K562 (cell line): ENCODE results near the gene ACBD5. TPM values are rescaled to one million over a fixed set of nuclear protein-coding genes. Genes with fewer than 3 reads are reported as not detected.

Source experiments
- ATAC-seq: fragments of 200-7000 bp; cut with Tn5 transposase; 3 replicates; pipeline ENCODE4 v1.9.1; 2020; ENCODE audit warnings: moderate library complexity
- BruUV-seq: library from RNA; stranded (reverse); fragments of 400-500 nt; replicated peaks from 2 replicates; lab custom pipeline; 2021; lab: Mats Ljungman, UMichigan
- CTCF ChIA-PET: fragments of 300-600 bp; formaldehyde crosslinking; extraction: SDS; loops from one replicate; lab custom pipeline; 2021; ENCODE audit warnings: low intra/inter-chr PET ratio; lab: Yijun Ruan, JAX
- POLR2A ChIA-PET: fragments of 300-600, 350-650 bp; sonication (Branson Sonifier 250); formaldehyde crosslinking; extraction: SDS; loops from one replicate; lab custom pipeline; 2021; ENCODE audit warnings: antibody characterized with exemption, inconsistent platforms; lab: Yijun Ruan, JAX
- DNase-seq, 4 experiments: peaks; one replicate each; pipeline versions ENCODE4 v3.0.0 to v3.0.0-alpha.2; 2011 to 2018; ENCODE audit warnings: low spot score in 3 of 4, mixed read lengths in 3 of 4; ENCODE audit errors: extremely low read depth in 1 of 4
- FAIRE-seq: peaks from 2 replicates; lab custom pipeline; 2011; peaks lifted over from hg19 to GRCh38; lab: Jason Lieb, UNC
- H2AFZ ChIP-seq: 2 replicates; pipeline ENCODE4 v1.6.0; 2011; ENCODE audit warnings: low read depth, low read length, control low read depth, inconsistent platforms
- H3K27ac ChIP-seq: fragments of 200-600 bp; 3 replicates; pipeline ENCODE4 v1.8.0; 2011; ENCODE audit warnings: low read depth, mild to moderate bottlenecking, control low read depth, inconsistent platforms, low read length, moderate library complexity, mixed read lengths; ENCODE audit errors: extremely low read depth
- H3K27me3 ChIP-seq, 2 experiments: fragments of 300-600 bp in 1 of 2; 2 replicates in 1 of 2; 3 replicates in 1 of 2; pipeline versions ENCODE4 v1.6.0 to v1.8.0; 2011; ENCODE audit warnings: inconsistent platforms in 2 of 2, low read length in 2 of 2, mild to moderate bottlenecking in 1 of 2, mixed read lengths in 1 of 2, moderate library complexity in 1 of 2; ENCODE audit not compliant: control insufficient read depth in 2 of 2, insufficient read depth in 2 of 2
- H3K36me3 ChIP-seq: fragments of 300-600 bp; 3 replicates; pipeline ENCODE4 v1.8.0; 2011; ENCODE audit warnings: mild to moderate bottlenecking, low read length, inconsistent platforms; ENCODE audit not compliant: control insufficient read depth, insufficient read depth
- H3K4me1 ChIP-seq, 2 experiments: fragments of 200-600 bp in 1 of 2; replicated peaks in 1 of 2; 2 replicates in 1 of 2; 3 replicates in 1 of 2; pipeline versions ENCODE4 v1.5.1 to v1.8.0; 2011; ENCODE audit warnings: inconsistent platforms in 2 of 2, low read length in 2 of 2, mild to moderate bottlenecking in 1 of 2, mixed read lengths in 1 of 2, moderate library complexity in 1 of 2; ENCODE audit not compliant: control insufficient read depth in 2 of 2, insufficient read depth in 2 of 2
- H3K4me2 ChIP-seq: 2 replicates; pipeline ENCODE4 v1.6.1; 2011; ENCODE audit warnings: low read length, control low read depth, inconsistent platforms, mixed read lengths; ENCODE audit not compliant: insufficient read depth
- H3K4me3 ChIP-seq: fragments of 200-600 bp; sonication (generic), shearing (Covaris generic); 2 replicates; pipeline ENCODE4 v1.5.1; 2016; ENCODE audit warnings: control low read depth, inconsistent platforms
- H3K79me2 ChIP-seq: fragments of 200-600 bp; 3 replicates; pipeline ENCODE4 v1.8.0; 2011; ENCODE audit warnings: low read length, inconsistent platforms; ENCODE audit not compliant: control insufficient read depth, insufficient read depth
- H3K9ac ChIP-seq, 2 experiments: 2 replicates each; pipeline versions ENCODE4 v1.6.0 to v1.6.1; 2011; ENCODE audit warnings: low read depth in 2 of 2, low read length in 2 of 2, control low read depth in 1 of 2, inconsistent platforms in 1 of 2, mild to moderate bottlenecking in 1 of 2, mixed read lengths in 1 of 2; ENCODE audit not compliant: insufficient read depth in 1 of 2
- H3K9me1 ChIP-seq: one replicate; pipeline ENCODE4 v1.6.0; 2011; ENCODE audit warnings: inconsistent platforms, mild to moderate bottlenecking, low read length, moderate library complexity; ENCODE audit not compliant: control insufficient read depth, insufficient read depth
- H3K9me3 ChIP-seq: replicated peaks from 2 replicates; pipeline ENCODE4 v1.5.1; 2011; ENCODE audit warnings: low read depth, low read length, inconsistent platforms; ENCODE audit not compliant: control insufficient read depth, insufficient read depth
- H4K20me1 ChIP-seq: replicated peaks from 2 replicates; pipeline ENCODE4 v1.6.1; 2011; ENCODE audit warnings: low read length, inconsistent platforms, mixed read lengths; ENCODE audit not compliant: control insufficient read depth, insufficient read depth
- CAMTA2 ChIP-seq: fragments of 250-450 bp; sonication (Bioruptor Pico); conservative IDR thresholded peaks from 2 replicates; pipeline ENCODE4 v1.5.1; 2022
- EP300 ChIP-seq: IDR thresholded peaks from 2 replicates; pipeline ENCODE4 v1.6.1; 2012; ENCODE audit warnings: low read length, improper control_type of control experiment
- RAD21 ChIP-seq, 2 experiments: fragments of 250-450 bp in 1 of 2; fragments of 450-650 bp in 1 of 2; sonication (Bioruptor Pico) in 1 of 2; formaldehyde crosslinking in 1 of 2; IDR thresholded peaks in 1 of 2; conservative IDR thresholded peaks in 1 of 2; 2 replicates each; pipeline versions ENCODE4 v1.4.0 to v1.8.0; 2020 to 2022; ENCODE audit warnings: mild to moderate bottlenecking in 2 of 2, moderate library complexity in 1 of 2
- SUPT5H ChIP-seq: fragments of 450-650 bp; IDR thresholded peaks from 2 replicates; pipeline ENCODE4 v1.6.1; 2016
- ZEB2 ChIP-seq: fragments of 450-650 bp; IDR thresholded peaks from 2 replicates; pipeline ENCODE4 v1.6.1; 2016
- ZNF586 ChIP-seq: fragments of 450-650 bp; formaldehyde crosslinking; conservative IDR thresholded peaks from 2 replicates; pipeline ENCODE4 v1.4.0; 2020; ENCODE audit warnings: mild to moderate bottlenecking, moderate library complexity
- WGBS: fragments of 100-300 bp; shearing (Covaris generic); methylation state at CpG from one replicate; pipeline ENCODE4 v1.1.6; 2016; ENCODE audit warnings: low coverage, mixed read lengths; ENCODE audit not compliant: insufficient coverage; ENCODE audit errors: missing lambda C conversion rate; 5-methylcytosine and 5-hydroxymethylcytosine counted together
- in situ Hi-C: fragments of 300-500 bp; cut with MboI; formaldehyde crosslinking; loops from 4 replicates; pipeline ENCODE4 v1.15.0; 2018; ENCODE audit warnings: inconsistent platforms, mixed read lengths
- intact Hi-C: fragments of 100-400 bp; cut with micrococcal nuclease; formaldehyde crosslinking; loops from 2 replicates; pipeline ENCODE4 v1.14.2; 2022
- polyA plus RNA-seq, 8 experiments: library from polyadenylated mRNA; depleted of rRNA in 4 of 8; stranded (reverse) in 5 of 8; unstranded in 3 of 8; fragments of >200 nt; fragmentation: Nextera tagmentation in 2 of 8; fragmentation: Illumina TruSeq in 1 of 8; extraction: Ambion mirVana in 2 of 8; extraction: Trizol in 1 of 8; gene quantifications; 2 replicates each; pipeline versions ENCODE4 v1.2.1 to v1.2.3, GENCODE V29; 2011 to 2014; ENCODE audit warnings: inconsistent platforms in 1 of 8, missing spikeins in 1 of 8
- total RNA-seq, 7 experiments: library from RNA; depleted of rRNA in 6 of 7; stranded (reverse); fragments of >200 nt in 6 of 7; fragmentation: Illumina TruSeq in 2 of 7; extraction: Trizol in 2 of 7; gene quantifications; 2 replicates each; pipeline versions ENCODE4 v1.2.1 to v1.2.3, GENCODE V29; 2011 to 2021; ENCODE audit warnings: low replicate concordance in 1 of 7
- TF ChIP-seq, protein P1 (sequence below), 2 experiments: fragments of 450-650 bp; conservative IDR thresholded peaks; 2 replicates each; pipeline ENCODE4 v1.6.1; 2017; ENCODE audit warnings: mild to moderate bottlenecking in 2 of 2, moderate library complexity in 2 of 2
- TF ChIP-seq, protein P2 (sequence below), 3 experiments: fragments of 200-800 bp in 1 of 3; sonication (Bioruptor generic) in 1 of 3; sonication (generic) in 1 of 3; formaldehyde crosslinking in 1 of 3; IDR thresholded peaks; 2 replicates each; pipeline versions ENCODE4 v1.6.1 to v1.8.0; 2016 to 2022; ENCODE audit warnings: mild to moderate bottlenecking in 2 of 3, missing compliant biosample characterization in 2 of 3, missing genetic modification characterization in 2 of 3, missing genetic modification reagents in 1 of 3
- TF ChIP-seq, protein P3 (sequence below): sonication (generic); formaldehyde crosslinking; IDR thresholded peaks from 2 replicates; pipeline ENCODE4 v1.4.0; 2020; ENCODE audit warnings: mild to moderate bottlenecking, missing genetic modification reagents
- TF ChIP-seq, protein P4 (sequence below): IDR thresholded peaks from 2 replicates; pipeline ENCODE4 v1.6.1; 2012; ENCODE audit warnings: low read depth, low read length, improper control_type of control experiment, borderline replicate concordance
- TF ChIP-seq, protein P5 (sequence below): fragments of 250-450 bp; sonication (Bioruptor Pico); IDR thresholded peaks from 2 replicates; pipeline ENCODE4 v1.5.0; 2021

Gene ACBD5
- total and polyA plus RNA-seq, 9 of the 15 experiments (the other 6 are each of a cell fraction or from before 2014, with no cell fraction given): 1.5 to 10.3 (median 7.8) TPM

DNA sequence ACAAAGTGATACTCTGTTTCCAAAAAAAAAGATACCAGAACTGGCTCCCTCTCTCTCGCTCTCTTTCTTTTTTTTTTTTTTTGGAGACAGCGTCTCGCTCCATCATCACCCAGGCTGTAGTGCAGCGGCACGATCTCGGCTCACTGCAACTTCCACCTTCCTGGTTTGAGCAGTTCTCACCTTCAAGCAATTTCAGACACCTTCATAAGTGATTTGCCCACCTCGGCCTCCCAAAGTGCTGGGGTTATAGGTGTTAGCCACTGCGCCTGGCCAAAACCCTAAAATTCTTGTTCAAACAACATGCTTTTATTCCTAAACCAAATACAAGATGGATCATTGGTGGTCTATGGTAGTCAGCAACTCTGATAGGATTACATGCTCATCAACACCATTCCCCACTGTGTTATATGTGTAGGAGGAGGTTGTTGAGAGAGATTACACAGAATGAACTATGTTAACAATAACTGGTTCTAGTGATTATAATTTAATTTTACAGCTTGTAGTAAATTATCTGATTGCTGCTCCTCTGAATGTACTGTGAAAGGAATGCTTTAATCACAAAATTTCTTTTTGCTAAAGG lies 15.5 kb downstream of the ACBD5 start (continued):
- TF ChIP-seq, protein P1, sequence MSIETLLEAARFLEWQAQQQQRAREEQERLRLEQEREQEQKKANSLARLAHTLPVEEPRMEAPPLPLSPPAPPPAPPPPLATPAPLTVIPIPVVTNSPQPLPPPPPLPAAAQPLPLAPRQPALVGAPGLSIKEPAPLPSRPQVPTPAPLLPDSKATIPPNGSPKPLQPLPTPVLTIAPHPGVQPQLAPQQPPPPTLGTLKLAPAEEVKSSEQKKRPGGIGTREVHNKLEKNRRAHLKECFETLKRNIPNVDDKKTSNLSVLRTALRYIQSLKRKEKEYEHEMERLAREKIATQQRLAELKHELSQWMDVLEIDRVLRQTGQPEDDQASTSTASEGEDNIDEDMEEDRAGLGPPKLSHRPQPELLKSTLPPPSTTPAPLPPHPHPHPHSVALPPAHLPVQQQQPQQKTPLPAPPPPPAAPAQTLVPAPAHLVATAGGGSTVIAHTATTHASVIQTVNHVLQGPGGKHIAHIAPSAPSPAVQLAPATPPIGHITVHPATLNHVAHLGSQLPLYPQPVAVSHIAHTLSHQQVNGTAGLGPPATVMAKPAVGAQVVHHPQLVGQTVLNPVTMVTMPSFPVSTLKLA (conservative IDR thresholded peaks at IDR 0.05): no peak
- TF ChIP-seq CAMTA2 (CRISPR knock-in tag): no peak
- TF ChIP-seq ZNF586 (CRISPR knock-in tag): no peak

DNA sequence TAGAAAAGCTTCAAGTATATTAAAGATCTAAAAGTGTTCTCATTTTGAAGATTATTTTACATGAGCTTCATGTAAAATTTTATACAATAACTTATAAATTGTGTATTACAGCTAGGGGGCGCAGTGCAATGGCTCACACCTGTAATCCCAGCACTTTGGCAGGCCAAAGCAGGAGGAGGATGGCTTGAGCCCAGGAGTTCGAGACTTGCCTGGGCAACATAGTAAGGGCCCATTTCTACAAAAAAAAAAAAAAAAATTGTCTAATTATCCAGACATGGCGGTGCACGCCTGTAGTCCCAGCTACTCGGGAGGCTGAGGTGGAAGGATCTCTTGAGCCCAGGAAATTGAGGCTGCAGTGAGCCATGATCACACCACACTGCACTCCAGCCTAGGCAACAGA lies 16.6 kb downstream of the ACBD5 start:
- H3K79me2 ChIP-seq: no peaks in the 10 kb centered on the region
- no peaks in the 10 kb centered on the region for H3K9me3 ChIP-seq
- WGBS: 47% methylated on average over 5 of the region's 5 CpGs
- in situ Hi-C loops: no loop called here
- H4K20me1 ChIP-seq: no peaks in the 10 kb centered on the region
- ATAC-seq (peak; percentile 87), DNase-seq (peak in 3 of 4 experiments; percentile 11 to 54 (median 12)), FAIRE-seq (peak; percentile 78)
- H3K36me3 ChIP-seq: peaks cover 45% of the 10 kb centered on the region; the same call in 2 of the 3 replicates
- H3K27me3 ChIP-seq: no peaks in the 10 kb centered on the region
- no peak overlapping the region for H3K27ac ChIP-seq
- CTCF ChIA-PET: interaction anchor here (1.6 kb wide), 1 partner anchor 137 kb away, joined by 5 read pairs; no protein-coding TSS in a partner anchor
- H3K4me1 ChIP-seq: no peaks in the 10 kb centered on the region
- no TSS peak for BruUV-seq
- H3K9me1 ChIP-seq: no peaks in the 10 kb centered on the region
- intact Hi-C loops: loop anchor here (2.0 to 5.0 kb wide), 2 partner anchors 61 to 138 kb away; no protein-coding TSS in a partner anchor
- POLR2A ChIA-PET: interaction anchor here (0.7 kb wide), 1 partner anchor 1279 kb away, joined by 3 read pairs; no protein-coding TSS in a partner anchor
- H3K4me2 ChIP-seq: no peak overlapping the region
- H2AFZ ChIP-seq: no peak overlapping the region
- no peak overlapping the region for H3K9ac ChIP-seq
- H3K4me3 ChIP-seq: no peak overlapping the region
- TF ChIP-seq EP300 (no peak), ZEB2 (0 out of 2 replicates have a peak, but pooled peaks have one; percentile 18), RAD21 (CRISPR knock-in tag; conservative IDR thresholded peaks at IDR 0.05 in 1 of 2, IDR thresholded peaks at IDR 0.05 in 1 of 2) (peak in 1 of 2 experiments; percentile 31; a peak in 1 of 4 replicates), SUPT5H (no peak)
- TF ChIP-seq, protein P2, sequence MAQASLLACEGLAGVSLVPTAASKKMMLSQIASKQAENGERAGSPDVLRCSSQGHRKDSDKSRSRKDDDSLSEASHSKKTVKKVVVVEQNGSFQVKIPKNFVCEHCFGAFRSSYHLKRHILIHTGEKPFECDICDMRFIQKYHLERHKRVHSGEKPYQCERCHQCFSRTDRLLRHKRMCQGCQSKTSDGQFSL (CRISPR knock-in tag; IDR thresholded peaks at IDR 0.05): no peak
- TF ChIP-seq, protein P2 (tag; IDR thresholded peaks at IDR 0.05): no peak
- TF ChIP-seq, protein P3, sequence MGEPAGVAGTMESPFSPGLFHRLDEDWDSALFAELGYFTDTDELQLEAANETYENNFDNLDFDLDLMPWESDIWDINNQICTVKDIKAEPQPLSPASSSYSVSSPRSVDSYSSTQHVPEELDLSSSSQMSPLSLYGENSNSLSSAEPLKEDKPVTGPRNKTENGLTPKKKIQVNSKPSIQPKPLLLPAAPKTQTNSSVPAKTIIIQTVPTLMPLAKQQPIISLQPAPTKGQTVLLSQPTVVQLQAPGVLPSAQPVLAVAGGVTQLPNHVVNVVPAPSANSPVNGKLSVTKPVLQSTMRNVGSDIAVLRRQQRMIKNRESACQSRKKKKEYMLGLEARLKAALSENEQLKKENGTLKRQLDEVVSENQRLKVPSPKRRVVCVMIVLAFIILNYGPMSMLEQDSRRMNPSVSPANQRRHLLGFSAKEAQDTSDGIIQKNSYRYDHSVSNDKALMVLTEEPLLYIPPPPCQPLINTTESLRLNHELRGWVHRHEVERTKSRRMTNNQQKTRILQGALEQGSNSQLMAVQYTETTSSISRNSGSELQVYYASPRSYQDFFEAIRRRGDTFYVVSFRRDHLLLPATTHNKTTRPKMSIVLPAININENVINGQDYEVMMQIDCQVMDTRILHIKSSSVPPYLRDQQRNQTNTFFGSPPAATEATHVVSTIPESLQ (CRISPR knock-in tag): no peak
- TF ChIP-seq, protein P4, sequence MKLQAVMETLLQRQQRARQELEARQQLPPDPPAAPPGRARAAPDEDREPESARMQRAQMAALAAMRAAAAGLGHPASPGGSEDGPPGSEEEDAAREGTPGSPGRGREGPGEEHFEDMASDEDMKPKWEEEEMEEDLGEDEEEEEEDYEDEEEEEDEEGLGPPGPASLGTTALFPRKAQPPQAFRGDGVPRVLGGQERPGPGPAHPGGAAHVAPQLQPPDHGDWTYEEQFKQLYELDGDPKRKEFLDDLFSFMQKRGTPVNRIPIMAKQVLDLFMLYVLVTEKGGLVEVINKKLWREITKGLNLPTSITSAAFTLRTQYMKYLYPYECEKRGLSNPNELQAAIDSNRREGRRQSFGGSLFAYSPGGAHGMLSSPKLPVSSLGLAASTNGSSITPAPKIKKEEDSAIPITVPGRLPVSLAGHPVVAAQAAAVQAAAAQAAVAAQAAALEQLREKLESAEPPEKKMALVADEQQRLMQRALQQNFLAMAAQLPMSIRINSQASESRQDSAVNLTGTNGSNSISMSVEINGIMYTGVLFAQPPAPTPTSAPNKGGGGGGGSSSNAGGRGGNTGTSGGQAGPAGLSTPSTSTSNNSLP: peak; percentile 96
- TF ChIP-seq, protein P5, sequence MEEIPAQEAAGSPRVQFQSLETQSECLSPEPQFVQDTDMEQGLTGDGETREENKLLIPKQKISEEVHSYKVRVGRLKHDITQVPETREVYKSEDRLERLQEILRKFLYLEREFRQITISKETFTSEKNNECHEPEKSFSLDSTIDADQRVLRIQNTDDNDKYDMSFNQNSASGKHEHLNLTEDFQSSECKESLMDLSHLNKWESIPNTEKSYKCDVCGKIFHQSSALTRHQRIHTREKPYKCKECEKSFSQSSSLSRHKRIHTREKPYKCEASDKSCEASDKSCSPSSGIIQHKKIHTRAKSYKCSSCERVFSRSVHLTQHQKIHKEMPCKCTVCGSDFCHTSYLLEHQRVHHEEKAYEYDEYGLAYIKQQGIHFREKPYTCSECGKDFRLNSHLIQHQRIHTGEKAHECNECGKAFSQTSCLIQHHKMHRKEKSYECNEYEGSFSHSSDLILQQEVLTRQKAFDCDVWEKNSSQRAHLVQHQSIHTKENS: no peak
